HEK293 (cell line): Measurements from ENCODE around the gene GPR107.

Experiments
- FEZF1 ChIP-seq: fragments of 450-650 bp; formaldehyde crosslinking; IDR thresholded peaks from 2 replicates; pipeline ENCODE4 v1.5.1; 2016; ENCODE audit warnings: missing biosample characterization, missing genetic modification characterization
- HOXC10 ChIP-seq: sonication (generic); formaldehyde crosslinking; IDR thresholded peaks from 2 replicates; pipeline ENCODE4 v1.8.1; 2023; ENCODE audit warnings: mild to moderate bottlenecking, missing genetic modification reagents
- KLF9 ChIP-seq: fragments of 450-650 bp; formaldehyde crosslinking; IDR thresholded peaks from 2 replicates; pipeline ENCODE4 v1.5.1; 2016; ENCODE audit warnings: missing biosample characterization, missing genetic modification characterization, low read depth
- OVOL3 ChIP-seq: fragments of 450-650 bp; formaldehyde crosslinking; IDR thresholded peaks from 2 replicates; pipeline ENCODE4 v1.5.1; 2016; ENCODE audit warnings: missing biosample characterization, missing genetic modification characterization
- ZBTB48 ChIP-seq: fragments of 450-650 bp; formaldehyde crosslinking; IDR thresholded peaks from 2 replicates; pipeline ENCODE4 v1.5.1; 2016; ENCODE audit warnings: missing biosample characterization, missing genetic modification characterization
- ZNF138 ChIP-seq: fragments of 450-650 bp; formaldehyde crosslinking; IDR thresholded peaks from 2 replicates; pipeline ENCODE4 v1.5.1; 2016; ENCODE audit warnings: missing biosample characterization, missing genetic modification characterization, borderline replicate concordance
- ZNF146 ChIP-seq: fragments of 450-650 bp; formaldehyde crosslinking; IDR thresholded peaks from 2 replicates; pipeline ENCODE4 v1.5.1; 2016; ENCODE audit warnings: missing biosample characterization, missing genetic modification characterization
- ZNF157 ChIP-seq: fragments of 450-650 bp; formaldehyde crosslinking; IDR thresholded peaks from 2 replicates; pipeline ENCODE4 v1.5.1; 2016; ENCODE audit warnings: missing biosample characterization, missing genetic modification characterization
- ZNF302 ChIP-seq: fragments of 450-650 bp; formaldehyde crosslinking; IDR thresholded peaks from 2 replicates; pipeline ENCODE4 v1.5.1; 2016; ENCODE audit warnings: missing biosample characterization, missing genetic modification characterization, low read depth
- ZNF335 ChIP-seq: fragments of 450-650 bp; formaldehyde crosslinking; conservative IDR thresholded peaks from 2 replicates; pipeline ENCODE4 v1.5.1; 2016; ENCODE audit warnings: missing biosample characterization, missing genetic modification characterization
- ZNF529 ChIP-seq: fragments of 450-650 bp; formaldehyde crosslinking; IDR thresholded peaks from 2 replicates; pipeline ENCODE4 v1.5.1; 2017; ENCODE audit warnings: missing genetic modification characterization, missing biosample characterization; ENCODE audit not compliant: insufficient replicate concordance
- ZNF596 ChIP-seq: fragments of 450-650 bp; IDR thresholded peaks from 2 replicates; pipeline ENCODE4 v1.5.0; 2018; ENCODE audit warnings: missing biosample characterization, mild to moderate bottlenecking, missing genetic modification characterization, moderate library complexity
- ZNF600 ChIP-seq: fragments of 450-650 bp; formaldehyde crosslinking; IDR thresholded peaks from 2 replicates; pipeline ENCODE4 v1.5.1; 2016; ENCODE audit warnings: missing biosample characterization, missing genetic modification characterization
- ZNF624 ChIP-seq: fragments of 450-650 bp; formaldehyde crosslinking; IDR thresholded peaks from 2 replicates; pipeline ENCODE4 v1.5.1; 2017; ENCODE audit warnings: missing biosample characterization, missing genetic modification characterization
- ZNF626 ChIP-seq: fragments of 450-650 bp; sonication (Bioruptor Pico); formaldehyde crosslinking; IDR thresholded peaks from 2 replicates; pipeline ENCODE4 v1.5.1; 2018; ENCODE audit warnings: missing biosample characterization, missing genetic modification characterization, inconsistent platforms
- ZNF747 ChIP-seq: fragments of 450-650 bp; formaldehyde crosslinking; IDR thresholded peaks from 2 replicates; pipeline ENCODE4 v1.5.1; 2016; ENCODE audit warnings: missing biosample characterization, missing genetic modification characterization
- ZNF768 ChIP-seq: fragments of 450-650 bp; formaldehyde crosslinking; IDR thresholded peaks from 2 replicates; pipeline ENCODE4 v1.5.1; 2018; ENCODE audit warnings: missing biosample characterization, mild to moderate bottlenecking, missing genetic modification characterization
- ZNF837 ChIP-seq: fragments of 450-650 bp; formaldehyde crosslinking; IDR thresholded peaks from 2 replicates; pipeline ENCODE4 v1.5.1; 2016; ENCODE audit warnings: missing biosample characterization, missing genetic modification characterization
- ZNF843 ChIP-seq: fragments of 450-650 bp; formaldehyde crosslinking; IDR thresholded peaks from 2 replicates; pipeline ENCODE4 v1.5.1; 2016; ENCODE audit warnings: missing biosample characterization, missing genetic modification characterization
- TF ChIP-seq, protein P1 (sequence below): fragments of 450-650 bp; formaldehyde crosslinking; IDR thresholded peaks from 2 replicates; pipeline ENCODE4 v1.5.1; 2016; ENCODE audit warnings: missing biosample characterization, missing genetic modification characterization, borderline replicate concordance
- TF ChIP-seq, protein P2 (sequence below): fragments of 450-650 bp; formaldehyde crosslinking; IDR thresholded peaks from 2 replicates; pipeline ENCODE4 v1.5.1; 2016; ENCODE audit warnings: missing biosample characterization, missing genetic modification characterization
- TF ChIP-seq, protein P3 (sequence below): fragments of 450-650 bp; formaldehyde crosslinking; IDR thresholded peaks from 2 replicates; pipeline ENCODE4 v1.5.1; 2016; ENCODE audit warnings: missing biosample characterization, missing genetic modification characterization
- TF ChIP-seq, protein P4 (sequence below): fragments of 450-650 bp; formaldehyde crosslinking; IDR thresholded peaks from 2 replicates; pipeline ENCODE4 v1.5.1; 2016; ENCODE audit warnings: missing biosample characterization, missing genetic modification characterization
- TF ChIP-seq, protein P5 (sequence below): fragments of 450-650 bp; formaldehyde crosslinking; IDR thresholded peaks from 2 replicates; pipeline ENCODE4 v1.5.0; 2017; ENCODE audit warnings: missing biosample characterization, missing genetic modification characterization, borderline replicate concordance
- TF ChIP-seq, protein P6 (sequence below): fragments of 450-650 bp; formaldehyde crosslinking; IDR thresholded peaks from 2 replicates; pipeline ENCODE4 v1.5.1; 2016; ENCODE audit warnings: missing biosample characterization, missing genetic modification characterization, low read depth
- TF ChIP-seq, protein P7 (sequence below): fragments of 450-650 bp; formaldehyde crosslinking; IDR thresholded peaks from 2 replicates; pipeline ENCODE4 v1.5.1; 2016; ENCODE audit warnings: missing biosample characterization, missing genetic modification characterization

Gene GPR107

DNA sequence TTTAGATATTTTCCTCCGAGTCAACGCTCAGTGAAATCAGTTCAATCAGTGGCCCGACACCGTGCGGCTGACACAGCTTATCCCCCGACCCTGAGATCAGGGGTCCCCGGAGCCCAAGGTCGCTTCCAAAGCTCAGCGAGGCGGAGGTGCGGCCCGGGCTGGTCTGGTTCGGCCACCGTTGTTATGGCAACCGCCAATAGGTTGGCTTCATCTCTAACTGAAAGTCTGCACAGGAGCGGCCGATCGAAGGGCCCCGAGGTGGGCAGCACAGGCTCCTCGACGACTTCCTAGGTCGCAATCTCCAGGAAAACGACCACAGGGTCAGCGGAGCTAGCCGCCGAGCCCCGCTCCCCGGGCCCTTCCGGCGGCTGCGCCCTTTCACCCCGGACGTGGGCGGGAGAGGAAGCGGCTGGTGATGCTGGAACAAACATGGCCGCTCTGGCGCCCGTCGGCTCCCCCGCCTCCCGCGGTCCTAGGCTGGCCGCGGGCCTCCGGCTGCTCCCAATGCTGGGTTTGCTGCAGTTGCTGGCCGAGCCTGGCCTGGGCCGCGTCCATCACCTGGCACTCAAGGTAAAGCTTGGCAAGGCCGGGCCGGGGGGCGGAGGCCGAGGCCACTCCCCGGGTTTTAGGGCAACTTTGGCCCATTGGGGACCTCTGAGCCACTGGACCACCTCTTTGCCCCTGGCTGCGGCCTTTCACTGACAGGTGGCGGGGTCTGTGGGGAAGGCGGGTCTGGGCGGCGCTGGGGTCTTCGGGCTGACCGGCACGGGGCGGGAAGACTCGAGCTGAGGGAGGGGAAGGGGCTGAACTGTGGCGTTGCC lies at the start of gene GPR107 (continued):
- TF ChIP-seq, protein P1, sequence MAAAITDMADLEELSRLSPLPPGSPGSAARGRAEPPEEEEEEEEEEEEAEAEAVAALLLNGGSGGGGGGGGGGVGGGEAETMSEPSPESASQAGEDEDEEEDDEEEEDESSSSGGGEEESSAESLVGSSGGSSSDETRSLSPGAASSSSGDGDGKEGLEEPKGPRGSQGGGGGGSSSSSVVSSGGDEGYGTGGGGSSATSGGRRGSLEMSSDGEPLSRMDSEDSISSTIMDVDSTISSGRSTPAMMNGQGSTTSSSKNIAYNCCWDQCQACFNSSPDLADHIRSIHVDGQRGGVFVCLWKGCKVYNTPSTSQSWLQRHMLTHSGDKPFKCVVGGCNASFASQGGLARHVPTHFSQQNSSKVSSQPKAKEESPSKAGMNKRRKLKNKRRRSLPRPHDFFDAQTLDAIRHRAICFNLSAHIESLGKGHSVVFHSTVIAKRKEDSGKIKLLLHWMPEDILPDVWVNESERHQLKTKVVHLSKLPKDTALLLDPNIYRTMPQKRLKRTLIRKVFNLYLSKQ = no peak
- TF ChIP-seq ZNF624 (no peak), ZNF600 (tag by site-specific recombination) (peak; percentile 42; the same call in 1 of the 2 replicates), ZBTB48 (tag by site-specific recombination) (no peak), ZNF843 (tag by site-specific recombination) (no peak), HOXC10 (CRISPR knock-in tag) (no peak), ZNF837 (tag by site-specific recombination) (no peak), KLF9 (tag by site-specific recombination) (peak; percentile 88), ZNF747 (tag by site-specific recombination) (no peak), ZNF626 (no peak), ZNF335 (peak; percentile 96), FEZF1 (tag by site-specific recombination) (no peak), OVOL3 (tag by site-specific recombination) (no peak), ZNF768 (tag by site-specific recombination) (no peak), ZNF146 (tag by site-specific recombination) (no peak), ZNF138 (tag by site-specific recombination) (no peak), ZNF302 (no peak), ZNF529 (tag by site-specific recombination) (no peak), ZNF157 (tag by site-specific recombination) (no peak), ZNF596 (no peak)
- TF ChIP-seq, protein P2, sequence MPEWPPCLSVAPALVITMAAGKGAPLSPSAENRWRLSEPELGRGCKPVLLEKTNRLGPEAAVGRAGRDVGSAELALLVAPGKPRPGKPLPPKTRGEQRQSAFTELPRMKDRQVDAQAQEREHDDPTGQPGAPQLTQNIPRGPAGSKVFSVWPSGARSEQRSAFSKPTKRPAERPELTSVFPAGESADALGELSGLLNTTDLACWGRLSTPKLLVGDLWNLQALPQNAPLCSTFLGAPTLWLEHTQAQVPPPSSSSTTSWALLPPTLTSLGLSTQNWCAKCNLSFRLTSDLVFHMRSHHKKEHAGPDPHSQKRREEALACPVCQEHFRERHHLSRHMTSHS (tag by site-specific recombination) = no peak
- TF ChIP-seq, protein P3, sequence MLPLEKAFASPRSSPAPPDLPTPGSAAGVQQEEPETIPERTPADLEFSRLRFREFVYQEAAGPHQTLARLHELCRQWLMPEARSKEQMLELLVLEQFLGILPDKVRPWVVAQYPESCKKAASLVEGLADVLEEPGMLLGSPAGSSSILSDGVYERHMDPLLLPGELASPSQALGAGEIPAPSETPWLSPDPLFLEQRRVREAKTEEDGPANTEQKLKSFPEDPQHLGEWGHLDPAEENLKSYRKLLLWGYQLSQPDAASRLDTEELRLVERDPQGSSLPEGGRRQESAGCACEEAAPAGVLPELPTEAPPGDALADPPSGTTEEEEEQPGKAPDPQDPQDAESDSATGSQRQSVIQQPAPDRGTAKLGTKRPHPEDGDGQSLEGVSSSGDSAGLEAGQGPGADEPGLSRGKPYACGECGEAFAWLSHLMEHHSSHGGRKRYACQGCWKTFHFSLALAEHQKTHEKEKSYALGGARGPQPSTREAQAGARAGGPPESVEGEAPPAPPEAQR (tag by site-specific recombination) = no peak
- TF ChIP-seq, protein P4, sequence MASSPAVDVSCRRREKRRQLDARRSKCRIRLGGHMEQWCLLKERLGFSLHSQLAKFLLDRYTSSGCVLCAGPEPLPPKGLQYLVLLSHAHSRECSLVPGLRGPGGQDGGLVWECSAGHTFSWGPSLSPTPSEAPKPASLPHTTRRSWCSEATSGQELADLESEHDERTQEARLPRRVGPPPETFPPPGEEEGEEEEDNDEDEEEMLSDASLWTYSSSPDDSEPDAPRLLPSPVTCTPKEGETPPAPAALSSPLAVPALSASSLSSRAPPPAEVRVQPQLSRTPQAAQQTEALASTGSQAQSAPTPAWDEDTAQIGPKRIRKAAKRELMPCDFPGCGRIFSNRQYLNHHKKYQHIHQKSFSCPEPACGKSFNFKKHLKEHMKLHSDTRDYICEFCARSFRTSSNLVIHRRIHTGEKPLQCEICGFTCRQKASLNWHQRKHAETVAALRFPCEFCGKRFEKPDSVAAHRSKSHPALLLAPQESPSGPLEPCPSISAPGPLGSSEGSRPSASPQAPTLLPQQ = no peak
- TF ChIP-seq, protein P5, sequence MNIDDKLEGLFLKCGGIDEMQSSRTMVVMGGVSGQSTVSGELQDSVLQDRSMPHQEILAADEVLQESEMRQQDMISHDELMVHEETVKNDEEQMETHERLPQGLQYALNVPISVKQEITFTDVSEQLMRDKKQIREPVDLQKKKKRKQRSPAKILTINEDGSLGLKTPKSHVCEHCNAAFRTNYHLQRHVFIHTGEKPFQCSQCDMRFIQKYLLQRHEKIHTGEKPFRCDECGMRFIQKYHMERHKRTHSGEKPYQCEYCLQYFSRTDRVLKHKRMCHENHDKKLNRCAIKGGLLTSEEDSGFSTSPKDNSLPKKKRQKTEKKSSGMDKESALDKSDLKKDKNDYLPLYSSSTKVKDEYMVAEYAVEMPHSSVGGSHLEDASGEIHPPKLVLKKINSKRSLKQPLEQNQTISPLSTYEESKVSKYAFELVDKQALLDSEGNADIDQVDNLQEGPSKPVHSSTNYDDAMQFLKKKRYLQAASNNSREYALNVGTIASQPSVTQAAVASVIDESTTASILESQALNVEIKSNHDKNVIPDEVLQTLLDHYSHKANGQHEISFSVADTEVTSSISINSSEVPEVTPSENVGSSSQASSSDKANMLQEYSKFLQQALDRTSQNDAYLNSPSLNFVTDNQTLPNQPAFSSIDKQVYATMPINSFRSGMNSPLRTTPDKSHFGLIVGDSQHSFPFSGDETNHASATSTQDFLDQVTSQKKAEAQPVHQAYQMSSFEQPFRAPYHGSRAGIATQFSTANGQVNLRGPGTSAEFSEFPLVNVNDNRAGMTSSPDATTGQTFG = no peak
- TF ChIP-seq, protein P6, sequence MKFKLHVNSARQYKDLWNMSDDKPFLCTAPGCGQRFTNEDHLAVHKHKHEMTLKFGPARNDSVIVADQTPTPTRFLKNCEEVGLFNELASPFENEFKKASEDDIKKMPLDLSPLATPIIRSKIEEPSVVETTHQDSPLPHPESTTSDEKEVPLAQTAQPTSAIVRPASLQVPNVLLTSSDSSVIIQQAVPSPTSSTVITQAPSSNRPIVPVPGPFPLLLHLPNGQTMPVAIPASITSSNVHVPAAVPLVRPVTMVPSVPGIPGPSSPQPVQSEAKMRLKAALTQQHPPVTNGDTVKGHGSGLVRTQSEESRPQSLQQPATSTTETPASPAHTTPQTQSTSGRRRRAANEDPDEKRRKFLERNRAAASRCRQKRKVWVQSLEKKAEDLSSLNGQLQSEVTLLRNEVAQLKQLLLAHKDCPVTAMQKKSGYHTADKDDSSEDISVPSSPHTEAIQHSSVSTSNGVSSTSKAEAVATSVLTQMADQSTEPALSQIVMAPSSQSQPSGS = no peak
- TF ChIP-seq, protein P7, sequence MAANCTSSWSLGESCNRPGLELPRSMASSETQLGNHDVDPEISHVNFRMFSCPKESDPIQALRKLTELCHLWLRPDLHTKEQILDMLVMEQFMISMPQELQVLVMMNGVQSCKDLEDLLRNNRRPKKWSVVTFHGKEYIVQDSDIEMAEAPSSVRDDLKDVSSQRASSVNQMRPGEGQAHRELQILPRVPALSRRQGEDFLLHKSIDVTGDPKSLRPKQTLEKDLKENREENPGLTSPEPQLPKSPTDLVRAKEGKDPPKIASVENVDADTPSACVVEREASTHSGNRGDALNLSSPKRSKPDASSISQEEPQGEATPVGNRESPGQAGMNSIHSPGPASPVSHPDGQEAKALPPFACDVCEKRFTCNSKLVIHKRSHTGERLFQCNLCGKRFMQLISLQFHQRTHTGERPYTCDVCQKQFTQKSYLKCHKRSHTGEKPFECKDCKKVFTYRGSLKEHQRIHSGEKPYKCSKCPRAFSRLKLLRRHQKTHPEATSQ (tag by site-specific recombination) = no peak
